ENCODE measurements around the gene TMEM35B. TPM values are rescaled to one million over a fixed set of nuclear protein-coding genes. Genes with fewer than 3 reads are reported as not detected.
A peak's percentile ranks its signal among the peaks of the same experiment; 100 is the strongest.

Gene TMEM35B
- 7.6 and 9.1 TPM in 2 replicates for total RNA-seq (2014; rRNA removed; shearing (Covaris generic))
- 27.0 and 27.1 TPM in 2 replicates for polyA plus RNA-seq (2016; fragmentation: Nextera tagmentation; extraction: Ambion mirVana)
- long read RNA-seq, transcript TMEM35B-201 (3 exons, 922 nt), result major isoform, 22 of 22 reads
- long read RNA-seq, partial matches to known transcripts, result 0 of 22 reads
- long read RNA-seq, other reads (novel, unspliced or antisense), result 0 of 22 reads

DNA sequence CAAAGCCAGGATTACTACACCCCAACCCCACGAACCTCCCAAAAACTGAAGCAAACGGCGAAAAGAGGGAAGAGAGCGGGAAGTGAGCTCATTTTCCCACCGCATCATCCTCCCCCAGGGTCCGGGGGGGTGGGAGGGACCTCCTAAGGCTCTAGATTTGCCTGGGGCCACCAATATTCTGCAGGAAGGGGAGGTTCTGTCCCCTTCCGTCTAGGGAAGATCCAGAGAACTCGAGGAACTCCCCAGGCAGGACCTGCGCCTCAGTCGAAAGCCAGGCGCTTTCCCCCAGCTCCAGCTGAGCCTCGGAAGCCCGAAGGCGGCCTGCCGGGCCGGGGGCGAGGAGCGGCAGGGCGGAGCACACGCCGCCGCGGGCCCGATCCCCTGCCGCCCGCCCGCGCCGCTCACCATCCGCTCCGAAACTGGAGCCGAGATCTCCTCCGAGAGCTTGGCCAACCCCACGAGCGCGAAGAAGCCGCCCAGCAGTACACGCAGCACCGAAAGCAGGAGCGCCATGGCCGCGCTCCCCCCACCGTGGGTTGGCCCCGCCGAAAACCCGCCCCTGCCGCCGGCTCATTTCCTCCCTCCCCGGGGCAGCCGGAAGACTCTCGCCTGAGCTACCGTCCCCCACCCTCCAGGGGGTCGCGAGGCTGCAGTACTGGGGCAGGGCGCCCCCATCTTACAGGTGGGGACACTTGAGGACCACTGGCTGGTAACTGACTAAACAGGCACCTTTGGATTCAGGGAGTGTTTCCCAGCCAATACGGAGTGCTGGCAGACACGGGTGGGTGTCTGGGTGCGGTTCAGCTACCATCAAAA, at the start of gene TMEM35B:
Gene TMEM35B (minus strand): TSS at position 555 of the 816 bp plus-strand sequence. CDS start 42 bp downstream, at position 513.
- Histone ChIP-seq H3K9me2 (ENCODE audit: insufficient read depth) (no peaks in the 10 kb centered on the region), H3K79me2 (replicated peaks; ENCODE audit: insufficient read depth) (no peaks in the 10 kb centered on the region), H2AFZ (peak within 1 kb of the TSS; percentile 94), H3F3A (replicated peaks; ENCODE audit: low read depth) (peaks cover 11% of the 10 kb centered on the region; the same call in 1 of the 2 replicates), H3K27ac (ENCODE audit: low read depth) (no peak within 1 kb of the TSS), H3K27me3 (ENCODE audit: insufficient read depth) (no peaks in the 10 kb centered on the region), H3K4me3 (peak within 1 kb of the TSS; percentile 78), H3K4me2 (peak within 1 kb of the TSS; percentile 92), H3K4me1 (ENCODE audit: insufficient read depth) (peaks cover 9% of the 10 kb centered on the region; the same call in 1 of the 2 replicates), H4K20me1 (replicated peaks; ENCODE audit: insufficient read depth) (no peaks in the 10 kb centered on the region; the same call in 1 of the 2 replicates), H3K36me3 (ENCODE audit: insufficient read depth) (no peaks in the 10 kb centered on the region; the same call in 1 of the 2 replicates)
- Mint-ChIP-seq H3K27me3 (ENCODE audit: insufficient read depth, low read depth, poor library complexity) (no peaks in the 10 kb centered on the region), H3K9me3 (no peaks in the 10 kb centered on the region), H3K4me3 (peak within 1 kb of the TSS; percentile 96), H3K27ac (peak within 1 kb of the TSS; percentile 86), H3K4me1 (peaks cover 13% of the 10 kb centered on the region; the same call in 2 of the 3 replicates), H3K36me3 (ENCODE audit: low read depth) (no peaks in the 10 kb centered on the region)
- peak; percentile 86 for ATAC-seq
- DNase-seq (ENCODE audit: low spot score), result peak; percentile 77
- TF ChIP-seq ZNF114 (CRISPR knock-in tag; IDR thresholded peaks at IDR 0.05) (no peak), CTCF (conservative IDR thresholded peaks at IDR 0.05; ENCODE audit: low read depth in 2 of 2) (peak in 1 of 2 experiments; percentile 55; a peak in 3 of 4 replicates), POLR2AphosphoS5 (IDR thresholded peaks at IDR 0.05; ENCODE audit: low read depth) (peak; percentile 73), NANOG (IDR thresholded peaks at IDR 0.05; ENCODE audit: borderline replicate concordance) (no peak), EZH2phosphoT487 (IDR thresholded peaks at IDR 0.05; ENCODE audit: unreplicated experiment) (no peak), CREB1 (CRISPR knock-in tag; IDR thresholded peaks at IDR 0.05; ENCODE audit: low read depth) (no peak), ZNF331 (CRISPR knock-in tag; IDR thresholded peaks at IDR 0.05; ENCODE audit: low read depth) (no peak), EZH2 (IDR thresholded peaks at IDR 0.05; ENCODE audit: low read depth, unreplicated experiment) (no peak), JUNB (IDR thresholded peaks at IDR 0.05; ENCODE audit: unreplicated experiment) (no peak), ZNF462 (CRISPR knock-in tag; IDR thresholded peaks at IDR 0.05) (no peak), STAT1 (IDR thresholded peaks at IDR 0.05; ENCODE audit: unreplicated experiment) (no peak)
- TF ChIP-seq, protein P1, sequence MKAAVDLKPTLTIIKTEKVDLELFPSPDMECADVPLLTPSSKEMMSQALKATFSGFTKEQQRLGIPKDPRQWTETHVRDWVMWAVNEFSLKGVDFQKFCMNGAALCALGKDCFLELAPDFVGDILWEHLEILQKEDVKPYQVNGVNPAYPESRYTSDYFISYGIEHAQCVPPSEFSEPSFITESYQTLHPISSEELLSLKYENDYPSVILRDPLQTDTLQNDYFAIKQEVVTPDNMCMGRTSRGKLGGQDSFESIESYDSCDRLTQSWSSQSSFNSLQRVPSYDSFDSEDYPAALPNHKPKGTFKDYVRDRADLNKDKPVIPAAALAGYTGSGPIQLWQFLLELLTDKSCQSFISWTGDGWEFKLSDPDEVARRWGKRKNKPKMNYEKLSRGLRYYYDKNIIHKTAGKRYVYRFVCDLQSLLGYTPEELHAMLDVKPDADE (IDR thresholded peaks at IDR 0.05), result no peak
- TF ChIP-seq, protein P2, sequence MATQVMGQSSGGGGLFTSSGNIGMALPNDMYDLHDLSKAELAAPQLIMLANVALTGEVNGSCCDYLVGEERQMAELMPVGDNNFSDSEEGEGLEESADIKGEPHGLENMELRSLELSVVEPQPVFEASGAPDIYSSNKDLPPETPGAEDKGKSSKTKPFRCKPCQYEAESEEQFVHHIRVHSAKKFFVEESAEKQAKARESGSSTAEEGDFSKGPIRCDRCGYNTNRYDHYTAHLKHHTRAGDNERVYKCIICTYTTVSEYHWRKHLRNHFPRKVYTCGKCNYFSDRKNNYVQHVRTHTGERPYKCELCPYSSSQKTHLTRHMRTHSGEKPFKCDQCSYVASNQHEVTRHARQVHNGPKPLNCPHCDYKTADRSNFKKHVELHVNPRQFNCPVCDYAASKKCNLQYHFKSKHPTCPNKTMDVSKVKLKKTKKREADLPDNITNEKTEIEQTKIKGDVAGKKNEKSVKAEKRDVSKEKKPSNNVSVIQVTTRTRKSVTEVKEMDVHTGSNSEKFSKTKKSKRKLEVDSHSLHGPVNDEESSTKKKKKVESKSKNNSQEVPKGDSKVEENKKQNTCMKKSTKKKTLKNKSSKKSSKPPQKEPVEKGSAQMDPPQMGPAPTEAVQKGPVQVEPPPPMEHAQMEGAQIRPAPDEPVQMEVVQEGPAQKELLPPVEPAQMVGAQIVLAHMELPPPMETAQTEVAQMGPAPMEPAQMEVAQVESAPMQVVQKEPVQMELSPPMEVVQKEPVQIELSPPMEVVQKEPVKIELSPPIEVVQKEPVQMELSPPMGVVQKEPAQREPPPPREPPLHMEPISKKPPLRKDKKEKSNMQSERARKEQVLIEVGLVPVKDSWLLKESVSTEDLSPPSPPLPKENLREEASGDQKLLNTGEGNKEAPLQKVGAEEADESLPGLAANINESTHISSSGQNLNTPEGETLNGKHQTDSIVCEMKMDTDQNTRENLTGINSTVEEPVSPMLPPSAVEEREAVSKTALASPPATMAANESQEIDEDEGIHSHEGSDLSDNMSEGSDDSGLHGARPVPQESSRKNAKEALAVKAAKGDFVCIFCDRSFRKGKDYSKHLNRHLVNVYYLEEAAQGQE (IDR thresholded peaks at IDR 0.05; ENCODE audit: unreplicated experiment), result no peak

Measured in GM23338 (cell line).